Fibroblast of villous mesenchyme (primary cell): ENCODE data around the gene GLTP. TPM values are rescaled to one million over a fixed set of nuclear protein-coding genes. Genes with fewer than 3 reads are reported as not detected.

Source experiments
- DNase-seq: peaks from one replicate; pipeline ENCODE4 v3.0.0-alpha.2; 2010; ENCODE audit warnings: low read depth
- H3K4me3 ChIP-seq: 2 replicates; pipeline ENCODE4 v1.5.1; 2011; ENCODE audit warnings: low read depth, mild to moderate bottlenecking, low read length
- CTCF ChIP-seq: IDR thresholded peaks from 2 replicates; pipeline ENCODE4 v1.5.1; 2012; ENCODE audit warnings: low read depth, mild to moderate bottlenecking, low read length; ENCODE audit not compliant: insufficient read depth
- total RNA-seq: library from RNA; depleted of rRNA; stranded (reverse); fragments of >200 nt; gene quantifications from 2 replicates; pipeline ENCODE4 v1.2.3, GENCODE V29; 2012

Gene GLTP
- total RNA-seq, 1 donor, result 52.2 TPM

DNA sequence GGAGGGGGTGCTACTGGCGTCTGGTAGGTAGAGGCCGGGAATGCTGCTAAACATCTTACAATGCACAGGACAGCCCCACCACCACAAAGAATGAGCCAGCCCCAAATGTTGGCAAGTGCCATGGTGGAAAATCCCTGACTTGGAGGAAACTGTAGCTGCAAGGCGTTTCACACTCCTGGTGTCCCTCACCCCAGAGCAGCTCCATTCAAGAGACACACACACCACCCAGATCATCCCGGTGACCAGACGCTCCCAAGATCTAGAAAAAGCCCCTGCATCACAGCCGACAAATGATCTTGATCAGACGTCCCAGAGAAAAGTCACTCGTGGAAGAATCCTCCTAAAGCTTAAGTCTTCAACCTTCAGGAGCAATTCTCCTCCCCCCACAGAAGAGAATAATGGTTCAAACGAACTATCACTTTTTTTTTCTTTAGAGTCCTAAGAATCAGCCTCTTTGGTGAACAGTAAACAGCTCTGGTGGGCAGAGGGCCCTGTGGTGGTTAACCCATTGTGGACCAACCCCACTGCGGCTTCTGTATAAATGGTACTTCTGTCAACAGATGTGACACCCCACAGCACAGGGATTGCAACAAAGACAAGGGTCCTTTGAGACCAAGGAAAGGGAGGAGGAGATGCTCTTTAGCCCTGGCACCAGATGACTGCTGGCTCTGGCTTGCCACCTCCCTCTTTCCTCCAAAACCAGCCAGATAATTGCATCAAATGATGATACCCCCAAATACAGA, 2.7 kb downstream of the GLTP start:
- no peak overlapping the region for H3K4me3 ChIP-seq
- DNase-seq, result no peak
- no peak for TF ChIP-seq CTCF

DNA sequence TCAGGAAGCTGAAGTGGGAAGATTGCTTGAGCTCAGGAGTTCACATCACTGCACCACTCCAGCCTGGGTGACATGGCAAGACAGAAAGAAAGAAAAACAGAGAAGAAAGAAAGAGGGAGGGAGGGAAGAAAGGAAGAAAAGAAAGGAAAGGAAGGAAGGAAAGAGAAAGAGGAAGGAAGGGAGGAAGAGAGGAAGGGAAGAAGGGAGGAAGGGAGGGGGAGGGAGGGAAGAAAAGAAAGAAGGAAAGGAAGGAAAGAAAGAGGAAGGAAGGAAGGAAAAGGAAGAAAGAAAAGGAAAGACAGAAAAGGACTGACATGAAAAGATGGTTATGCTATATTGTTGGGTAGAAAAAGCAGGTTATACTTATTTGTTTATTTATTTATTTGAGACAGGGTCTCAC, 3.9 kb downstream of the GLTP start:
- no peak overlapping the region for H3K4me3 ChIP-seq
- TF ChIP-seq CTCF, result no peak
- no peak for DNase-seq

DNA sequence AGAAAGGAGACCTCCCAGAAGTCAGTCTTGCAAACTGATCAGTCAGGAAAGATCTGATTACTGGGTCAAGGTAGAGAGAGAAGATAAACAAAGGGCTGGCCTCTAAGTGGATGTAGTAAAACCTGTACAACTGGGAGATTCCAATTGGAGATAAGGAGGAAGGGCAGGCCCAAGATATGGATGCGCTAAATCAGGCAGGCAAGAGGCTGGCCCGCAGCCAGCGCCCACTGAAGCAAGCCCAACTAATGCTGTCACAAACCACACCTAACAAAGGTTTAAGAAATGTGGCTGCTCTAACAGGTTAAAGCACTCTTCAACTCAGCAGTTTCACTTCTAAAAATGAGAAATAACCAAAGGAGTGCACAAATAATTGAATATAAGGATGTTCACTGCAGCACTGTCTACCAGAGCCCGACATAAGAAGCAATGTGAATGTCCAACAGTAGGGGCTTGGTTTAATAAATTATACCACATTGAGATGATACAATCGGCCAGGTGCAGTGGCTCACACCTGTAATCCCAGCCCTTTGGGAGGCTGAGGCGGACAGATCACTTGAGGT, 4.7 kb downstream of the GLTP start:
- TF ChIP-seq CTCF, result no peak
- no peak overlapping the region for H3K4me3 ChIP-seq
- DNase-seq, result no peak

- DNase-seq, result peak; percentile 32
- no peak overlapping the region for H3K4me3 ChIP-seq
- TF ChIP-seq CTCF, result no peak
Measured at GRCh38 chr12:109873653-109874052, 6.7 kb downstream of the GLTP start.

DNA sequence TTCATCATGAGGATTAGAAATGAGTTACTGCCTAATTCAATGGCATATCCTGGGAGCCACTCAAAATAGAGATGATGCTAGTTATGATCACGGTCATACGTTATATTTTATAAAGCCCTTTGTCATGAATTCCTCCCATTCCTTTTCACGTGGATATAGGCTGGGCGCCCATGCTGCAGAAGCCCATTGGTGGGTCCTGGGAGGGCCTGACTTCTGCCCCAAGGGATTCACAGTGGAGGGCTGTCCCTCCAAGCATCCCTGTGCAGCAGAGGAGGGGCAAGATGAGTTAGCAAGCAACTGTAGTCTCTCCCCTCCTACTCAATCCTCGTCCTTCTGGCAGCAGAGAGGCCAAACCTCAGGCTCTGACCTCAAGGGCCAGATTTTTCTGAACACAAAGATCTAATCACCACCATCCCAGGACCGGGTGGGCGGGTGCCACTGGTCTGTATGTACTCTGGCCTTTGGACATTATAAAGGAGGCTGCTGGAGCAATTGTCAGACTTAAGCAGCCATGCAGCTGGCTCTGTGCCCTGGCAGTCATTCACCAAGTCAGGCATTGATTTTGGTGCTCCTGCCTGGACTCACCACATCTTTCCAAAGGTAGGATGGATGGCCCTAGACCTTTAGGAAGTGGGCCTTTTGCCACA, 8.6 kb downstream of the GLTP start:
- TF ChIP-seq CTCF, result no peak
- no peak for DNase-seq
- H3K4me3 ChIP-seq, result no peak overlapping the region

DNA sequence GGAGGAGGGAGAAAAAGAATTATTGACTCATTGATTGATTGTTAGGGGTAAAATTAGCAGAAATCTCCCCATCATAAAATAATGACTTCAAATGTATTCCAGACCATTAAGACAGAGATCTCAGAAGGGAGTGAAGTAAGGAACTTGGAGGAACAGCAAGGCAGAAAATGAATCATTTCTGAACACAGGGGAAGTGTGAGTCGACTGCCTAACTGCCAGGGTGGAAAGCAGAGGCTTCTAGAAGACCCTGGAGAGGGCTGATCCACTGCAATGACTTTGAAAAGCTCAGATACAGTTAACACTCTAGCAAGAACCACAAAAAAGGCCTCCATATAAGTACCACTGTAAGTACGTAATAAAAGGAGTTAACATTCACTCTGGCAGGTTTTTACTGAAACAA, 9.7 kb downstream of the GLTP start:
- no peak overlapping the region for H3K4me3 ChIP-seq
- TF ChIP-seq CTCF, result no peak
- no peak for DNase-seq
